ENCODE results near the gene TEF.
"Not testable (repeated sequence)": the region's sequence is repeated elsewhere in the genome, so short reads cannot be mapped to it uniquely, and the experiment has no call there.

DNA sequence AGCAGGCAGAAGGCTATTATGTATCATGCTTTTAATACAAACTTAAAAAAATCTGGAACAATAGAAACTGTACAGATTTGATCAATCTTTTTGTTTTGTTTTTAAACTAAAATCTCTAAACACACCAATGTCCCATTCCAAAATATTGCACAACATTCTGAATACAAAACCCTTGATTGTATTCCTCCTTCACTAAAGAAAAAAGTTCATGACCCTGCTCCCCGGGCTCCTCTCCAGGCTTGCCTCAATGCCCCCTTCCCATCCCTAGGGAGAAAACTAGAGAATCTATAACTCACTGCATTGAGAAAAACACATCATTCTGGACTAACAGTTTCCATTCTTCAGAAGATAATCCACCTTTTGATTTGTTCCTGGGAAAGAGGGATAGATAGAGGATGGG, 51.7 kb downstream of the TEF start:
- not testable (repeated sequence) for TF ChIP-seq CTCF, POLR2A (IDR thresholded peaks at IDR 0.05)

Data from uterus (tissue), 2 donors.